Thyroid gland (tissue), 4 donors: ENCODE data around the gene UBXN10. TPM values are rescaled to one million over a fixed set of nuclear protein-coding genes. Genes with fewer than 3 reads are reported as not detected.
A peak's percentile ranks its signal among the peaks of the same experiment; 100 is the strongest.
"Not testable (repeated sequence)": the region's sequence is repeated elsewhere in the genome, so short reads cannot be mapped to it uniquely, and the experiment has no call there.

ENCODE experiments used
- DNase-seq, 2 donors: peaks; one replicate each; pipeline ENCODE4 v3.0.0-alpha.2; 2019
- H3K27ac ChIP-seq, 3 donors: fragments of 200-600 bp; sonication (generic); 1 replicate in 2 of 3; 2 replicates in 1 of 3; pipeline ENCODE4 v1.5.1; 2016 to 2019; ENCODE audit warnings: mild to moderate bottlenecking in 1 of 3, moderate library complexity in 1 of 3
- H3K27me3 ChIP-seq: fragments of 200-600 bp; sonication (generic); one replicate; pipeline ENCODE4 v1.5.1; 2019
- H3K36me3 ChIP-seq, 2 donors: fragments of 200-600 bp; sonication (generic); one replicate each; pipeline ENCODE4 v1.5.1; 2016 to 2019
- H3K4me1 ChIP-seq, 2 donors: fragments of 200-600 bp; sonication (generic); one replicate each; pipeline ENCODE4 v1.5.1; 2017 to 2019
- H3K4me3 ChIP-seq, 3 donors: fragments of 200-600 bp; sonication (generic); replicated peaks in 1 of 3; 1 replicate in 2 of 3; 2 replicates in 1 of 3; pipeline ENCODE4 v1.5.1; 2016; ENCODE audit warnings: mild to moderate bottlenecking in 1 of 3
- H3K9me3 ChIP-seq: fragments of 200-600 bp; sonication (generic); one replicate; pipeline ENCODE4 v1.5.1; 2017
- POLR2A ChIP-seq, 2 donors: fragments of 450-650 bp; IDR thresholded peaks; one replicate each; pipeline ENCODE4 v1.6.1; 2017; ENCODE audit warnings: antibody characterized with exemption in 2 of 2, mild to moderate bottlenecking in 2 of 2, moderate library complexity in 1 of 2
- WGBS, 2 donors: methylation state at CpG; one replicate each; pipeline ENCODE4 v1.1.5; 2017; 5-methylcytosine and 5-hydroxymethylcytosine counted together
- intact Hi-C: fragments of 100-400 bp; cut with DNase I; formaldehyde crosslinking; loops from one replicate; pipeline ENCODE4 v1.15.1; 2023
- total RNA-seq, 4 donors: library from RNA; depleted of rRNA; stranded (reverse); fragments of >200 nt; gene quantifications; one replicate each; pipeline ENCODE4 v1.2.3, GENCODE V29; 2016
- TF ChIP-seq, protein P1 (sequence below), 6 experiments: fragments of 200-600 bp in 3 of 6; fragments of 450-650 bp in 3 of 6; sonication (generic) in 3 of 6; IDR thresholded peaks; one replicate each; pipeline ENCODE4 v1.5.1; 2016 to 2019; ENCODE audit warnings: antibody characterized with exemption in 6 of 6, mild to moderate bottlenecking in 2 of 6, inconsistent platforms in 1 of 6, moderate library complexity in 1 of 6

Gene UBXN10
- total RNA-seq, 4 donors from 2014 or later = 4.8 to 10.9 (median 6.4) TPM

DNA sequence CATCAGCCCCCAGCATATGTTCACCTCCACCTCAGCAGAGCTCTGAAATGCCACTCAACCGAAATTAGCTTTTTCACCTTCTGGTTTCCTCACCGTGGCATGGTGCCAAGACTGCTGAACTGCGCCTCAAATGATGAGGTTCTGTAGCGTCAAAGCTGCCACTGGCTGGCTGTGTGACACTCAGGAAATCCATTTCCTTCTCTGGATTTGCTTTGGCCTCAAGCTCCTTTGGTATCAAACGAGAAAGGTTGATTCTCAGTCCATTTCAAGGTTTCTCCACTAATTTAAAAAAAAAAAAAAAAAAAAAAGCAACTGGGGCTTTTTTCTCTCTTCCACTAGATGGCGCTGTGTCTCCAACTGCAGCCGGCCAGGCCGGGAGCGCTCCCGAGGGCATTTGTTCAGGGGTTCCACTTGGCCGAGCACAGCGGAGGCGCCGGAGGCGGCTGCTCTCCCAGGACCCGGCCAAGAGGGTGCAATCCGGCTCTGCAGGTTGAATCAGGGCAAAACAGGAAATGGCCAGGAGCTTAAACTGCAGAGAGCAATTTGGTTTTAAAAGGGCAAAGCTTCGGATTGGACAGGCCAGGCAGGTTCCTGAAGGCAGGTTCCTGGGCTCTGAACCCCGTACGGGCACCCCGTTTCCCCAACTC, 26.9 kb downstream of the UBXN10 start:
- peak overlapping the region; percentile 66 to 91 (median 73) for H3K27ac ChIP-seq
- DNase-seq = peak; percentile 95 to 96
- H3K4me1 ChIP-seq = peaks cover 6 to 10% of the 10 kb centered on the region in 2 donors
- H3K4me3 ChIP-seq = no peak overlapping the region
- H3K36me3 ChIP-seq = no peaks in the 10 kb centered on the region
- H3K9me3 ChIP-seq = no peaks in the 10 kb centered on the region
- TF ChIP-seq POLR2A (IDR thresholded peaks at IDR 0.05) = no peak
- TF ChIP-seq, protein P1, sequence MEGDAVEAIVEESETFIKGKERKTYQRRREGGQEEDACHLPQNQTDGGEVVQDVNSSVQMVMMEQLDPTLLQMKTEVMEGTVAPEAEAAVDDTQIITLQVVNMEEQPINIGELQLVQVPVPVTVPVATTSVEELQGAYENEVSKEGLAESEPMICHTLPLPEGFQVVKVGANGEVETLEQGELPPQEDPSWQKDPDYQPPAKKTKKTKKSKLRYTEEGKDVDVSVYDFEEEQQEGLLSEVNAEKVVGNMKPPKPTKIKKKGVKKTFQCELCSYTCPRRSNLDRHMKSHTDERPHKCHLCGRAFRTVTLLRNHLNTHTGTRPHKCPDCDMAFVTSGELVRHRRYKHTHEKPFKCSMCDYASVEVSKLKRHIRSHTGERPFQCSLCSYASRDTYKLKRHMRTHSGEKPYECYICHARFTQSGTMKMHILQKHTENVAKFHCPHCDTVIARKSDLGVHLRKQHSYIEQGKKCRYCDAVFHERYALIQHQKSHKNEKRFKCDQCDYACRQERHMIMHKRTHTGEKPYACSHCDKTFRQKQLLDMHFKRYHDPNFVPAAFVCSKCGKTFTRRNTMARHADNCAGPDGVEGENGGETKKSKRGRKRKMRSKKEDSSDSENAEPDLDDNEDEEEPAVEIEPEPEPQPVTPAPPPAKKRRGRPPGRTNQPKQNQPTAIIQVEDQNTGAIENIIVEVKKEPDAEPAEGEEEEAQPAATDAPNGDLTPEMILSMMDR (IDR thresholded peaks at IDR 0.05) = peak; percentile 56 to 90 (median 76)
- WGBS, 2 donors = 1 to 2% methylated on average over 21 of the region's 21 CpGs
- intact Hi-C loops = loop anchor here (5.0 kb wide), 1 partner anchor 279 kb away; no protein-coding TSS in a partner anchor
- H3K27me3 ChIP-seq = no peaks in the 10 kb centered on the region

DNA sequence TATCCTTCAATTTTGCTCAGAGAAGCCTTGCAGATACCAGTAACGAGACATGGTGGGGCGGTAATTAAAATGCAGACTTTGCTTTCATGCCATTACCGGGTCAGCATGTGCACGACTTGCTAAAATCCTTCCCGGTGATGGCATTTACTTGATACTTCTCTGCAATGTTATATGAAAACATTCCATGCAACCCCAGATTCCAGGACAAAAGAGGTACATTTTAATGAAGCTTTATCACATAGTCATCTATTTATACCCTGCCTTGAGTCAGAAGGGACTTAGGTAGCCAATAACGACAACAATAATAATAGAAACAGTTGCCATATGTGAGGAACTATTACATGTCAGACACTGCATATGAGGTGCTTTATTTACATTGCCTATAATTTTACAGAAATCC, 29.8 kb downstream of the UBXN10 start:
- 78 to 84% methylated on average over 6 of the region's 6 CpGs for WGBS, 2 donors
- intact Hi-C loops = no loop called here
- Histone ChIP-seq H3K4me3 (no peak overlapping the region), H3K9me3 (no peaks in the 10 kb centered on the region), H3K4me1 (peaks cover 6 to 10% of the 10 kb centered on the region in 2 donors), H3K27me3 (no peaks in the 10 kb centered on the region), H3K36me3 (no peaks in the 10 kb centered on the region), H3K27ac (no peak overlapping the region)
- TF ChIP-seq, protein P1 (IDR thresholded peaks at IDR 0.05) = no peak
- TF ChIP-seq POLR2A (IDR thresholded peaks at IDR 0.05) = no peak
- no peak for DNase-seq

DNA sequence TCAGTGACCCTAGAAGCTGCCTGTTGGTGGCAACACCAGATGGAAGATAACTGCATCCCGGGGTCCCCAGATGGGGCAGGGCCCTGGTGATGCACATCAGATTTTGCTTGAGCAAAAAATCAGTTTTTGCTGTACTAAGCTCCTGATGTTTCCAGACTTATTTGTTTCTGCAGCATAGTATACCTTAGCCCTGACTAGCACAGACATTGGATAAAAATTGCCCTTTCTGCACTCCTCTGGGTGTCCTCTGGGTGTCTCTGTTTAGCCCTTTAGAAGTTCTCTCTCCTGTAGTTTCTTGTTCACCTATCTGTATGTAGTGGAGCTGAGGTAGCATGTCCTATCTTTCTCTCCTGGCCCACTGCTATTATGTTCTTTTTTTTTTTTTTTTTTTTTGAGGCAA, 30.7 kb downstream of the UBXN10 start:
- H3K36me3 ChIP-seq = no peaks in the 10 kb centered on the region
- no peak overlapping the region for H3K4me3 ChIP-seq
- peaks cover 6 to 10% of the 10 kb centered on the region in 2 donors for H3K4me1 ChIP-seq
- DNase-seq = no peak
- intact Hi-C loops = no loop called here
- H3K9me3 ChIP-seq = no peaks in the 10 kb centered on the region
- TF ChIP-seq, protein P1 (IDR thresholded peaks at IDR 0.05) = peak in 1 of 6 experiments; percentile 15
- no peak for TF ChIP-seq POLR2A (IDR thresholded peaks at IDR 0.05)
- H3K27ac ChIP-seq = no peak overlapping the region
- 50 to 67% methylated on average over 1 of the region's 1 CpG for WGBS, 2 donors
- H3K27me3 ChIP-seq = no peaks in the 10 kb centered on the region

DNA sequence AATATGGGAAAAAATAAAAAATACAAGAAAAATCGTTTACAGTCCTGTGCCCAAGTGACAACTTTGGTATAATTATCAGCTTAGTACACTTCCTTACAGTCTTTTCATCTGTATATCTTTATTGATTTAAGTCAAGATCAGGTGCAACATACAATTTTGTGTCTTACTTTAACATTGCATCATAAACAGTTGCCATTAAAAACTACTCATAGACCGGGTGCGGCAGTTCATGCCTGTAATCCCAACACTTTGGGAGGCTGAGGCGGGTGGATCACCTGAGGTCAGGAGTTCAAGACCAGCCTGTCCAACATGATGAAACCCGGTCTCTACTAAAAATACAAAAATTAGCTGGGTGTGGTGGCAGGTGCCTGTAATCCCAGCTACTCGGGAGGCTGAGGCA, 33.2 kb downstream of the UBXN10 start:
- H3K4me3 ChIP-seq, H3K4me1 ChIP-seq, intact Hi-C loops, H3K36me3 ChIP-seq, H3K9me3 ChIP-seq, H3K27ac ChIP-seq, DNase-seq, H3K27me3 ChIP-seq: not testable (repeated sequence)
- 91 to 94% methylated on average over 6 of the region's 6 CpGs for WGBS, 2 donors

DNA sequence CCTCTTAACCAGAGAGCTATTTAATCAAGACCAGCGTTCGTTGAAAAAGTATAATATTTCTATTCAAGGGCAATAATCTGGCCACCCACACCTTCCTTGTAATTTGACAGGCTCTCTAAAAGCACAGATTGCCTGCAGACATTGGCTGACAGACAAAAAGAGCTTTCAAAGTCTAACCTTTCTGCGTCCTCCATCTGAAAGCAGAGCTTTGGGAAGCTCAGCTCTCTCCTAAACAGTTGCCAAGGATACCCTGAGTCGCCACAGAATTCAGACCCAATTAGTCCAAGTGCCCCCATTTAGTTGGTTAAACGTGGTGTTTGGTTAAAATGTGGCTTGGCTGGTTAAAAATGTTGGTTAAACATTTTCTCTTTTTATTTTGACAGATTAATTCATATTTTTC, 34.1 kb downstream of the UBXN10 start:
- Histone ChIP-seq H3K4me1 (peaks cover 6 to 10% of the 10 kb centered on the region in 2 donors), H3K9me3 (no peaks in the 10 kb centered on the region), H3K36me3 (no peaks in the 10 kb centered on the region), H3K27me3 (no peaks in the 10 kb centered on the region), H3K4me3 (no peak overlapping the region), H3K27ac (no peak overlapping the region)
- intact Hi-C loops = no loop called here
- WGBS, 2 donors = 64 to 68% methylated on average over 5 of the region's 5 CpGs
- no peak for DNase-seq
- TF ChIP-seq, protein P1 (IDR thresholded peaks at IDR 0.05) = no peak
- TF ChIP-seq POLR2A (IDR thresholded peaks at IDR 0.05) = no peak
